HG03457 (cell line): Measurements from ENCODE around the gene ATP9B.
"Not testable (repeated sequence)": the region's sequence is repeated elsewhere in the genome, so short reads cannot be mapped to it uniquely, and the experiment has no call there.

Source experiments
- ATAC-seq: cut with Tn5 transposase; IDR thresholded peaks from one replicate; pipeline ENCODE4 v1.9.1; 2021; ENCODE audit warnings: moderate number of reproducible peaks; ENCODE audit not compliant: unreplicated experiment

The ATP9B gene

DNA sequence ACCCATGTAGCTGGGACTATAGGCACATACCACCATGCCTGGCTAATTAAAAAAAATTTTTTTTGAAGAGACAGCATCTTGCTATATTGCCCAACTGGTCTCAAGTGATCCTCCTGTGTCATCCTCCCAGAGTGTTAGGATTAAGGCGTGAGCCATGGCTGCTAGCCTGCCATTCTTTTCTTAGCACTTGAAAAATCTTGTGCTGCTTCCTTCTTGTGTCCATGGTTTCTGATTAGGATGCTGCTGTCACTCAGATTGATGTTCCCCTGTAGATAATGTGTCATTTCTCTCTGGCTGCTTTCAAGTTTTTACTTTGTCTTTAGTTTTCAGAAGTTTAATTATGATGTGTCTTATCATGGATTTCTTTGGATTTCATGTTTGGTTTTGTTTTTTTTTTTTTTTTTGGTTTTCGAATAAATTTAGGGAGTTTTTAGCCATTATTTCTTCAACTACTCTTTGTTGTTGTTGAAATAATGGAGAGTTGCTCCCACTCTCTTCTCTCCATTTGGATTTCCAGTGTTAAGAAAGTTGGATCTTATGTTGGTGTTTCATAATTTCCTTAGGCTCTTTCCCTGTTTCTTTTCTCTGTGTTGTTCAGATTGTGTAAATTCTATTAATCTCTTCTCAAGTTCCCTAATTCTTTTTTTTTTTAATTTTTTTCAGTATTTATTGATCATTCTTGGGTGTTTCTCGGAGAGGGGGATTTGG is 2.5 kb downstream of the ATP9B start:
- no peak for ATAC-seq

GRCh38 chr18:79072655-79073054 is 3.5 kb downstream of the ATP9B start:
- ATAC-seq, result not testable (repeated sequence)

DNA sequence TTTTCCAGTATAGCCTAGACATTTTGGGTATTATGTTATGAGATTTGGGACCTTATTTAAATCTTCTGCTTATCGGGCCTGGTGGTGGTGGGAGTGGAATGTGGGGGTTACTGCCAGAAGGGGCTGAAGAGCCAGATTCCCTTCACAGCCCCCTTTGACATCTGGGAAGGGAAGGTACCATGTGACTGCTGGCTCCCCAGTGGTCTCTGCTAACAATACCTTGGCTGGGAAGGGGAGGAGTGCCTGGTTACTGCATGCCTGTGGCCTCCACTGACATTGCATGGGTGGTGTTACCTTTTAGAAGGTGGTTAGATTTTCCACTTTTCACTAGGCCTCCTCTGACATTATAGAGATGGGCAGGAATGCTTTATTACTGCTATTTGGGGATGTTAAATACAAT is 8.0 kb downstream of the ATP9B start:
- ATAC-seq, result no peak

- ATAC-seq, result not testable (repeated sequence)
These were observed 9.6 kb downstream of the ATP9B start for GRCh38 chr18:79078791-79079190.

- ATAC-seq, result no peak
These were observed 23.7 kb downstream of the ATP9B start for GRCh38 chr18:79092874-79093273.

GRCh38 chr18:79093986-79094385 is 24.8 kb downstream of the ATP9B start:
- ATAC-seq, result no peak

DNA sequence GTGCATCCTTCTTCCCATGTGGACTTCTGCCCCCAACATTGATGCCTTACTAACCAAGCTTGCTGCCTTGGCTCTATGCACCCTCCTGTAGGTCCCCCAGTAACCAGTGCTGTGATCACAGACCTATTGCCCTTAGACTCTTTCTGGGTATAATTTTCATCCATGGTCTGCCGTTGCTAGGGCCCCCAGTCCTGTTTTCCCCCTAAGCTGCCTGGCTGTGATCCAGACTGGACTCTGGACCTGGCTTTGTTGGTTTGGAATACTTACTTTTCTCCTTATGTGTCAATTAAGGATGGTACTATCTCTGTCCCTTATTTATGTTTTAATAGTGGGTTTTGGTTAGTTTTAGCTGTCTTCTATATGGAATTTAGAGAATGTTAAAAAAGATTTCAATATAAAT is 26.0 kb downstream of the ATP9B start:
- ATAC-seq, result no peak

DNA sequence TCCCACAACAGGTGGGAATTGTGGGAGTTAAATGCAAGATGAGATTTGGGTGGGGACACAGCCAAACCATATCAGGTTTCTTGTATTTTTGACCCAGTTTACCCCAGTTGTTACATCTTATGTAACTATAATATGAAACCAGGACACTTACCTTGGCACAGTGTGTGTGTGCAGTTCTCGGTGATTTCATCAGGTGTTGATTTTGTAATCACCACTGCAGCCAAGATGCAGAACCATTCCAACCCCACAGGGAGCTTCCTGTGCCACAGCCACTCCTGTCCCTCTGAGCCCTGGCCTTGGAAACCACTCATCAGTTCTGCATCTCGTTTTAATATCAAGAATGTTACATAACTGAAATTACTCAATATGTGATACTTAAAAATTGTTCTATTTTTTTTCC is 31.8 kb downstream of the ATP9B start:
- ATAC-seq, result no peak

GRCh38 chr18:79102886-79103285 is 33.7 kb downstream of the ATP9B start:
- no peak for ATAC-seq

GRCh38 chr18:79104137-79104536 is 34.9 kb downstream of the ATP9B start:
- ATAC-seq, result no peak

GRCh38 chr18:79105455-79105854 is 36.3 kb downstream of the ATP9B start:
- no peak for ATAC-seq

DNA sequence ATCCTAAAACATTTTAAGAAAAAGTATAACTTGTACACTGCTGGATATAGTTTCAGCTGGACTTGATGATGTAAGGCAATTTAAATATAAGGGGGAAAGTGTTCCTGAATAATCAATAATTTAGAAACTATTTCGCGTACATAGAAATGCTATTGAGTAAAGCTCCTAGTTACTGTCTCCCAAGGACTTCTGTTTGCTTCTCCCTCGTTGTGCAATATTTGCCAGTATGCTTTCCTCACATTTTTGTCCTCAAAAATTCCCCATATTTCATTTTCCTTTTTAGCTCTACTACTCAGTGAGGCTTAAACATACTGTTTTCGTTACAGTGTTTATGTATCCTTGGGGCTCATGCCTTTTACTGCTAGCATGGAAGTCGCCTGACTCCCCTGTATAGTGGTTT is 36.9 kb downstream of the ATP9B start:
- ATAC-seq, result no peak

DNA sequence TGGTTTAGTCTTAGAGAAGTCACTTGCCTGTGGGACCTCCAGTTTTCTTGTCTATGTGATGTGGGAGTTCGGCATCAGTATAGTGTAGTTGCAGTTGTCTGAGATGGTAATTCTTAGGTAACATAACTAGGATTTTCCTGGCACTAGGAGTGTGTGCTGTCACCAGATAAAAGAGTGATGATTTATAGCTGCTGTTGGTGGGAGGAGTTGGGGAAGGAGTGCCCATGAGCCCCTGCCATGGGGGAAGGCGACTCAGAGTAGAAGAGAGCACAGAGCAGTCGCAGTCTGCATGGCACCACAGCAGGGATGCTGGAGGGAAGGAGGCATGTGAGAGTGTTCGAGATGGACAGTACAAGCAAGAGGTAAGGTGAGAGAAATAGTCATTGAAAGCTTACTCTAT is 38.7 kb downstream of the ATP9B start:
- no peak for ATAC-seq

DNA sequence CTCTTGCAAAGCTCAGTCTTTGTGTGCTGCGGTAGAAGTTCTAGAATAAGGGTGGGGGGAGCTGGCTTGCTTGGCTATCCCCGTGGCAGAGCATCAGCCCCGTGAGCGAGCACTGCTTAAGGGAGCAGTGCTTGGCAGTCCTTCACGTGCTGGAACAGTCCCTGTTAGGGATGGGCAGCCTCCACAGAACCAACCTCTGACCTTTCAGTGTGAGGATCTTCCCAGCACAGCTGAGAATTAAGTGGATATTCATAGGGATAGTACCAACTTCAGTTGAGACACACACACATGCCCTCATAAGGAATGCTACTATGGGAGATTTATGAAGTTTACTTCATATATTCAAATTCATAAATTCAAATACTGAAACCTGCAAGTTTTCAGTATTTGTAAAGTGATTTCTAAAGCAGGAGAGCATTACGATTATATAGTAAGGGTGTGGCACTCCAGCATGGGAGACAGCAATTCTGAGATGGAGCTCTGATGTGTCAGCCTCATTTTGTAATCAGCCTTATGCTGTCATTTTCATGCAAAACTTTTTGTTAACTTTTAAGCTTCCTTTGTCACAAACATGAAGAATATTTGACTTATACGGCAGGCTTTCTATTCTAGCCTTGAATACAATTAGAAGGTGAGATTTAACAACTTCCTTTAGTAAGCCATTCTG is 39.5 kb downstream of the ATP9B start:
- ATAC-seq, result no peak

DNA sequence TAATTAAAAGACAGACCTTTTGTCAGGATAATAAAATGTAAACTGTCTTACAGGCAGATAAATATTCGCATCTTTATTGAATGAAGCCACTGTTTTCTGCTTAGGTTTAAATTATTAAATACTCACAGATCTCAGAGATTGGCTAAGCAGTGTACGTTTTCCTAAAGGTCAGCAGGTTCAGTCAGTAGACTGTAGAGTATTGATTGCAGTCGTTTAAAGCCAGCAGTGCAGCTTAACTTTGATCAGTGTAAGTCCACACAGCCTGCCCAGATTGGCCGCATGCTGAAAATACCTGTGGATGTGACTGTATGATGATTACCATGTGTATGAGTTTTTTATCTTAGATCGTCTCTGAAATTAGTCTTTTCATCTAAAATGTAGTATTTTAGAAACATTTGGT is 42.3 kb downstream of the ATP9B start:
- no peak for ATAC-seq

- ATAC-seq, result no peak
These were observed 48.2 kb downstream of the ATP9B start for GRCh38 chr18:79117385-79117784.

DNA sequence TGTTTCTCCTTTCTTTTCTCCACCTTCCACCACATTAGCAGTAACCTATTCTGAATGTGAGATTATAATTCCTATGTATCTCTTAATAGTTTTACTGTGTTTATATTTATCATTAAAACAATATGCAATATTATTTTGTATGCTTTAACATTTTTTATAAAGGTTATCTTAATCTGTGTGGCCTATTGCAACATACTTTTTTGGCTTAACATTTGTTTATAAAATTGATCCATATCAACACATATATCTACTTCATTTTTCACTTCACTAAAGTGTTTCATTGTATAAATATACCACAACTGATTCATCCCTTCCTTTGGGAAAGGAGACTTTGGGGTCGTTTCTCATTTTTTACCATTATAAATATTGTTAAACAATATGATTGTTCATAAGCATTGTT is 48.6 kb downstream of the ATP9B start:
- no peak for ATAC-seq

- no peak for ATAC-seq
These were observed 49.6 kb downstream of the ATP9B start for GRCh38 chr18:79118797-79119196.

DNA sequence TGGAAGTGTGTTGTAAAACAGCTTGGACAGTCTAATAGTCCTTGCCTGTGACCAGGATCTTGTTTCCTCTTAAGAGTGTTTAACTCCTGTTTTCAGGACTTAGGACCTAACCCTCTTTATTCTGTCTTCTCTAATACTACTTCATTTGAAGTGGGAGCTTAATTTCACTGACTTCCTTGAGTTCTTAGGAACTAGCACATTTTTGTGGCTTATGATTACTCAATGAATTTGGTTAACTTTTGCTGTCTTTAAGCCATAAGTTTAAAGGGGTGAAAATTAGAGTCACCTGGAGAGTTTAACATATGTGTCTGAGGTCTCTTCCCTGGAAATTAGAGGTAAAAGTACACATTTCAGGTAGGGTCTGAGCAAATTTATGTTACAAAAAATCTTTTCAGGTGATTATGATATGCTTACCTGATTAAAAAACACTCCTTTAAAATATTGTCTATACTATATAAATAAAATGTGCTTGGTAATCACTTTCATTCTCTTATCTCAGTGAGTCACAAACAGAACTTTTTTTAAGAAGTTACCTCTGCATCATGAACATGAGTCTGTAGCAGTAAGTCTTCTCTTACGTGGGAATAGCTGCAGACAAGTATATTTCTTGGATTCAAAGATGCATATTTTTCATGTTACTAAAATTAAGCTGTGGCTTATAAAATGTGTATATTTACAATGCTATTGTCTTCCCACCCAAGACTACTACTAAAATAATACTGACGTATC is 52.7 kb downstream of the ATP9B start:
- ATAC-seq, result no peak

- no peak for ATAC-seq
These were observed 54.8 kb downstream of the ATP9B start for GRCh38 chr18:79123948-79124347.

DNA sequence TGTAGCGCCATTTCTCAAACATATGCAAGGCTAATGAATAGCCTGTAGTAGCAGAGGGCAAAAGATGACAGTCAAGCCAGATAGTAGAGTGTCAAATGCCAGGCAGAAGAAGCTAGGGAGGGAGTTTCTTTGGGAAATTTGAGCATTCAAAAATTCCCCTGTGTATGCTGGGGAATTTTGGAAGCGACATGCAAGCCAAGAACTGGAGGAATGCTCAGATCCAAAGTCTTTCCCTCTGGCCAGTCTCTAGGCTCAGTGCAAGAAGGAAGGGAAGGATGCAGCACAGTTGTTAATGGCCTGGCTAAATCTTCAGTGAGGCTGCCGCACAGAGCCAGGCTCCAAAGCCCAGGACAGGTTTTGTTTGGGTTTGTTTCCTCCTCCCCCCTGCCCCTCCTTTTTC is 59.9 kb downstream of the ATP9B start:
- ATAC-seq, result no peak

DNA sequence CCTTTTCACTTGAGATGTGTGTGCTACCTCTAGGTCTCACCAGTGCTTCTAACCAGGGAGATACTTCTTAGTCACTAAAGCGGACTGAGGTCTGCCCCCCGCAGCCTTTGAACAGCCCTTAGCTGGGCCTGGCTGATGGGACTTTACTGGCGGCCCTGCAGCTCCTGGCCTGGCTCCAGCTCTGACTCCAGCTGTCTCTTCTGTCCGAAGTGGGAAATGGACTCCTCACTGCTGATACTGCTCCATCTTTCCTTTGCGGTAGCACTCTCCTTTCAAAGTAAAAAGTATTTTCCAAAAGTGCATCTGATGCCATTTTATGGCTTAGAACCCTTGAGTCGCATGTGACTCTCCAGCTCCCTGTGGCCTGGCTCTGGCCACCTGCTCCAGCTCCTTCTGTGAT is 64.5 kb downstream of the ATP9B start:
- ATAC-seq, result no peak
